NT2/D1 (cell line): ENCODE measurements around the gene FLNC.
A peak's percentile ranks its signal among the peaks of the same experiment; 100 is the strongest.

Experiments used
- DNase-seq: peaks from one replicate; pipeline ENCODE4 v3.0.0-alpha.2; 2011; ENCODE audit warnings: low read depth, low spot score
- H3K27me3 ChIP-seq: 2 replicates; pipeline ENCODE4 v1.6.0; 2011; ENCODE audit warnings: mild to moderate bottlenecking; ENCODE audit not compliant: insufficient read length, insufficient read depth
- H3K36me3 ChIP-seq: 2 replicates; pipeline ENCODE4 v1.6.1; 2011; ENCODE audit warnings: mild to moderate bottlenecking, low read length, mixed read lengths; ENCODE audit not compliant: insufficient read depth, insufficient read length
- H3K4me1 ChIP-seq: 2 replicates; pipeline ENCODE4 v1.5.1; 2011; ENCODE audit not compliant: insufficient read depth, insufficient read length
- H3K4me3 ChIP-seq: 2 replicates; pipeline ENCODE4 v1.5.1; 2011; ENCODE audit warnings: low read depth; ENCODE audit not compliant: insufficient read length
- H3K9ac ChIP-seq: 2 replicates; pipeline ENCODE4 v1.6.0; 2011; ENCODE audit warnings: low read depth; ENCODE audit not compliant: insufficient read length
- H3K9me3 ChIP-seq: 2 replicates; pipeline ENCODE4 v1.5.1; 2011; ENCODE audit warnings: mild to moderate bottlenecking, low read length; ENCODE audit not compliant: insufficient read depth
- SUZ12 ChIP-seq: IDR thresholded peaks from 2 replicates; pipeline ENCODE4 v1.6.1; 2011; ENCODE audit not compliant: insufficient read length, insufficient read depth; ENCODE audit errors: extremely low read depth
- YY1 ChIP-seq: IDR thresholded peaks from 2 replicates; pipeline ENCODE4 v1.6.1; 2011; ENCODE audit not compliant: insufficient read length, insufficient read depth
- ZNF274 ChIP-seq: IDR thresholded peaks from 2 replicates; pipeline ENCODE4 v1.6.1; 2011; ENCODE audit warnings: mild to moderate bottlenecking, low read depth, low read length

The FLNC gene

GRCh38 chr7:128830231-128831177, at the start of gene FLNC:
Gene FLNC, plus strand, starts transcription at chr7:128830406. Its CDS starts 232 bp downstream, at chr7:128830638.
- Histone ChIP-seq H3K36me3 (peaks cover 36% of the 10 kb centered on the region), H3K9ac (peak within 1 kb of the TSS; percentile 96), H3K27me3 (no peaks in the 10 kb centered on the region), H3K4me1 (peaks cover 12% of the 10 kb centered on the region), H3K9me3 (no peaks in the 10 kb centered on the region), H3K4me3 (peak within 1 kb of the TSS; percentile 93)
- no peak for DNase-seq
- TF ChIP-seq YY1 (no peak), ZNF274 (no peak), SUZ12 (no peak)

GRCh38 chr7:128781126-128781525, 49.1 kb upstream of the FLNC start:
- no peak overlapping the region for H3K4me3 ChIP-seq
- H3K27me3 ChIP-seq, result no peaks in the 10 kb centered on the region
- no peak overlapping the region for H3K9ac ChIP-seq
- no peak for DNase-seq
- TF ChIP-seq ZNF274, result no peak
- no peak for TF ChIP-seq SUZ12
- TF ChIP-seq YY1, result no peak
- peaks cover 2% of the 10 kb centered on the region for H3K4me1 ChIP-seq
- 0 out of 2 replicates have a peak, but pooled peaks cover 7% of the 10 kb centered on the region for H3K9me3 ChIP-seq
- H3K36me3 ChIP-seq, result no peaks in the 10 kb centered on the region

GRCh38 chr7:128781851-128782250, 48.4 kb upstream of the FLNC start:
- Histone ChIP-seq H3K27me3 (no peaks in the 10 kb centered on the region), H3K4me1 (peaks cover 2% of the 10 kb centered on the region), H3K36me3 (no peaks in the 10 kb centered on the region), H3K9me3 (0 out of 2 replicates have a peak, but pooled peaks cover 7% of the 10 kb centered on the region), H3K4me3 (no peak overlapping the region), H3K9ac (no peak overlapping the region)
- no peak for DNase-seq
- TF ChIP-seq SUZ12, result no peak
- no peak for TF ChIP-seq YY1
- TF ChIP-seq ZNF274, result no peak

- H3K9me3 ChIP-seq, result 0 out of 2 replicates have a peak, but pooled peaks cover under 1% of the 10 kb centered on the region
- no peak overlapping the region for H3K4me3 ChIP-seq
- H3K4me1 ChIP-seq, result peaks cover 2% of the 10 kb centered on the region
- TF ChIP-seq ZNF274 (no peak), YY1 (no peak), SUZ12 (no peak)
- H3K36me3 ChIP-seq, result no peaks in the 10 kb centered on the region
- DNase-seq, result no peak
- H3K27me3 ChIP-seq, result no peaks in the 10 kb centered on the region
- no peak overlapping the region for H3K9ac ChIP-seq
Observed at GRCh38 chr7:128783143-128783861, 46.9 kb upstream of the FLNC start.

GRCh38 chr7:128785738-128786137, 44.5 kb upstream of the FLNC start:
- H3K4me1 ChIP-seq, result peaks cover 2% of the 10 kb centered on the region
- no peaks in the 10 kb centered on the region for H3K9me3 ChIP-seq
- H3K36me3 ChIP-seq, result no peaks in the 10 kb centered on the region
- H3K4me3 ChIP-seq, result no peak overlapping the region
- no peak for DNase-seq
- no peak overlapping the region for H3K9ac ChIP-seq
- TF ChIP-seq SUZ12 (no peak), YY1 (no peak), ZNF274 (no peak)
- H3K27me3 ChIP-seq, result peaks cover 17% of the 10 kb centered on the region

GRCh38 chr7:128788446-128789412, 41.5 kb upstream of the FLNC start:
- Histone ChIP-seq H3K36me3 (no peaks in the 10 kb centered on the region), H3K9me3 (no peaks in the 10 kb centered on the region), H3K27me3 (peaks cover 17% of the 10 kb centered on the region), H3K4me3 (no peak overlapping the region), H3K4me1 (no peaks in the 10 kb centered on the region), H3K9ac (no peak overlapping the region)
- DNase-seq, result no peak
- TF ChIP-seq ZNF274 (no peak), SUZ12 (no peak), YY1 (no peak)
